Measurements from ENCODE around the gene SFSWAP.

- TF ChIP-seq CTCF (CRISPR knock-in tag; IDR thresholded peaks at IDR 0.05), result no peak
- TF ChIP-seq ZFP37 (CRISPR knock-in tag; IDR thresholded peaks at IDR 0.05; ENCODE audit: borderline replicate concordance), result no peak
- no peak for TF ChIP-seq DNMT3B (CRISPR knock-in tag; conservative IDR thresholded peaks at IDR 0.05)
- no peak for TF ChIP-seq CCAR2 (optimal IDR thresholded peaks at IDR 0.05; ENCODE audit: low read depth, low read length)
- TF ChIP-seq IKZF1 (IDR thresholded peaks at IDR 0.05), result no peak
- TF ChIP-seq ZBTB2 (CRISPR knock-in tag; IDR thresholded peaks at IDR 0.05; ENCODE audit: low read depth), result no peak
- no peak for TF ChIP-seq MTERF4 (CRISPR knock-in tag; IDR thresholded peaks at IDR 0.05)
Observed at GRCh38 chr12:131842169-131842568, 131.3 kb downstream of the SFSWAP start.
